GM18868 (cell line): Measurements from ENCODE around the gene GUCY2D.
"Not testable (repeated sequence)": the region's sequence is repeated elsewhere in the genome, so short reads cannot be mapped to it uniquely, and the experiment has no call there.

ENCODE experiments used
- ATAC-seq: cut with Tn5 transposase; IDR thresholded peaks from one replicate; pipeline ENCODE4 v1.9.1; 2021; ENCODE audit warnings: mild to moderate bottlenecking, moderate library complexity; ENCODE audit not compliant: unreplicated experiment

The GUCY2D gene

DNA sequence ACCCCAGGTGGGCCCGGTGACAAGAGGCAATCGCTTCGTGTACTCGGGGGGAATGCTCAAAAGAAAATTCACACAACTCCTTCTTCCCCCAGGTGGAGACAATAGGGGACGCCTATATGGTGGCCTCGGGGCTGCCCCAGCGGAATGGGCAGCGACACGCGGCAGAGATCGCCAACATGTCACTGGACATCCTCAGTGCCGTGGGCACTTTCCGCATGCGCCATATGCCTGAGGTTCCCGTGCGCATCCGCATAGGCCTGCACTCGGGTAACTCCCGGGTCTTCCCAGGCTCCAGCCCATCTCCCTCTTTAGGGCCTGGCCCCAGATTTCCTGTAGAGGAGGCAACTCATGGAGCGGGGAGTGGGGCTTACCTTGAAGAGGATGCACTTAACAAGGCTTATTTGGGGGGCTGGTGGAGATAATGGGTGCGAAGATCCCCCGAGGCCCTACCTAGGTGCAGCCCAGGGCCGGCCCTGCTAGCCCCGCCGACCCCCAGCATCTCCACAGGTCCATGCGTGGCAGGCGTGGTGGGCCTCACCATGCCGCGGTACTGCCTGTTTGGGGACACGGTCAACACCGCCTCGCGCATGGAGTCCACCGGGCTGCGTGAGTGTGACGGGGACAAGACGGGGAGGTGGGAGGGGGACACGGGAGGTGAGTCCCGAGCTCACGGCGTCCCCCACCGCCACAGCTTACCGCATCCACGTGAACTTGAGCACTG lies 13.0 kb downstream of the GUCY2D start:
- no peak for ATAC-seq

DNA sequence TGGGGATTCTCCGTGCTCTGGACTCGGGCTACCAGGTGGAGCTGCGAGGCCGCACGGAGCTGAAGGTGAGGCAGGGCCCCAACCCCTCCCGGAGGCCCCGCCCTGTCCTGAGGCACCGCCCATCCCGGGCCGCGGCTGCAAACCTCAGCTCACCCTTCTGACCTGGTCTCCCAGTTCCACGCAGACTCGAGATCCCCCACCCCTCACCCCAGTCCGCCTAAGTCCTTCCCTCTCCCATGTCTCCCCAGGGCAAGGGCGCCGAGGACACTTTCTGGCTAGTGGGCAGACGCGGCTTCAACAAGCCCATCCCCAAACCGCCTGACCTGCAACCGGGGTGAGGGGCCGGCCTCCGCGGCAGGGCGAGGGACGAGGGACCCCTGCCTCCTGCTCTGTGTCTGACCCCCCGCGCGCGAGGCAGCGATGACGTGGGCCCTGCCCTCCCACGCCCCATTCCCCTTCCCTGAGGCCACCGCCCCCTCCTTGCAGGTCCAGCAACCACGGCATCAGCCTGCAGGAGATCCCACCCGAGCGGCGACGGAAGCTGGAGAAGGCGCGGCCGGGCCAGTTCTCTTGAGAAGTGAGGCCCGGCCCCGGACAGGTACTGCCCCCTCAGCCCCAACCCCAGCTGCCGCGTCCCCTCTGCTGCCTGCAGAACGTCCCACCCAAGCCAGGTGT lies 13.7 kb downstream of the GUCY2D start:
- no peak for ATAC-seq

DNA sequence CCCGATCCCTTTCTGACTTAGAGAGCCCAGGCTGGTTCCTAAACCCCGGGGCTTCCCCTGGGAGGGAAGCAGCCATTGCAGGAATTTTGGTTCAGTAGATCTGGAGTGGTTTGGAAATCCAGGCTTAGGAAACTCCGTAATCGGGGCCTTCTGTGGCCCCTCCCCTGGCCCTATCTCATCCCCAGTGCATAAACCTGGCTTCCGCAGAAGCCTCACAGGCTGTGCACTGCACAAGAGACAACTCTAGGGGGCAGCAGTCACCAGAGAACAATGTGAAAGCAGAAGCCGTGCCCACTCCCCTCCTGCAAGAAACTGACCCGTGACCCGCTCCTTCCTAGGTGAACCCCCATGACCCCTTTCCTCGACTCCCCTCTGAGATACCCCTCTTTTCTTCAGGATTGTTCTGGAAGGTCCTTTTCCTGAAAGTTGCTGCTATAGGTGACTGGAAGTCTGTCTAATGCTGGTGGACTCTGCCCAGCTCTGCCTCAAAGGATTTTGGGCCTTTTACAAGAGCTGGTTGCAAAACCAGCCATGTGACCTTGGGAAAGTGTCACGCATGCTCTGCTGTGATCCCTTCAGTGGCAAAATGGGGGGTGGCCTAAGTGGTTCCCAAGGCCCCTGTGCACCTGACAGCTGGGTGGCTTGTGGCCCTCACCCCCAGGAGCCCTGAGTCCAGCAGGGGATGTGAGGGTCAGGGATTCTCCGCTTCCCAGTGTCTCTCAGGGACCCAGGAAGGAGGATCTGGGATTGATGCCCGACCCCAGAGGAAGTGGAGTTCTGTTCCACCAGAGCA lies 14.4 kb downstream of the GUCY2D start:
- no peak for ATAC-seq

DNA sequence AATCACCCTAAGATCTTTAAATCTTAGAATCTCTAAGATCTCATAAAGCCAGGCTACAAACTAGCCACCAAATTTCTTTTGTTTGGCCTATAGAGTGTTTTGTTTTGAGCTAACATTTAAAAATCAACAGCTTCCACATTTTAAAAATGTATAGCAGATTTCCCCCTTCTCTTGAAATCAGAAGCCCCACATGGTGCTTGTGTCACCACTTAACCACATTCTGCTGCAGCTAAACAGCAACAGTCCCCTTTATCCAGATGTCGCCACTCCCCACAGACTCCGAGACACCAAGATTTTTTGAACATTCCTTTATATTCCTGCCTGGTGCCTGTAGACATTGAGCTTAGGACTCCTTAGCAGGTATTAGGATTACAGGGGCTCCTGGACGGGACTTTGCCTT lies 16.0 kb downstream of the GUCY2D start:
- no peak for ATAC-seq

DNA sequence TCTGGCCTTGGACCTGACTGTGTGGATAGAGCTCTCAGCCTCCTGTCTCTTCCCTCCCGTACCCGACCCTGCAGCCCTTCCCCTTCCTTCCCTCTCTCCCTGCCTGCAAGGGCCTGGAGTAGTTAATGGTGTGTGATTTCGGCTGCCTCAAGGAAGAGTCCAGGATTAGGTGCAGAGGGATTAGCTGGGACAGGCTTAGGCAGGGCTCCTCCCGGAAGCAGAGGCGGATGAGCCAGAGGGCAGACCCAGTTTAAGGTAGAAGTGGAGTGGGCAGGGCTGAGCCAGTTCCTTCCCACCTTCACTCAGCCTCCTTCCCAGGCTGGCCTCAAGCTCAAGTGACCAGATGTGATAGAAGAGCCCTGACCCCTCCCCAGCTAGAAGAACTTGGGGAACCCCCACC lies 16.8 kb downstream of the GUCY2D start:
- ATAC-seq: no peak

DNA sequence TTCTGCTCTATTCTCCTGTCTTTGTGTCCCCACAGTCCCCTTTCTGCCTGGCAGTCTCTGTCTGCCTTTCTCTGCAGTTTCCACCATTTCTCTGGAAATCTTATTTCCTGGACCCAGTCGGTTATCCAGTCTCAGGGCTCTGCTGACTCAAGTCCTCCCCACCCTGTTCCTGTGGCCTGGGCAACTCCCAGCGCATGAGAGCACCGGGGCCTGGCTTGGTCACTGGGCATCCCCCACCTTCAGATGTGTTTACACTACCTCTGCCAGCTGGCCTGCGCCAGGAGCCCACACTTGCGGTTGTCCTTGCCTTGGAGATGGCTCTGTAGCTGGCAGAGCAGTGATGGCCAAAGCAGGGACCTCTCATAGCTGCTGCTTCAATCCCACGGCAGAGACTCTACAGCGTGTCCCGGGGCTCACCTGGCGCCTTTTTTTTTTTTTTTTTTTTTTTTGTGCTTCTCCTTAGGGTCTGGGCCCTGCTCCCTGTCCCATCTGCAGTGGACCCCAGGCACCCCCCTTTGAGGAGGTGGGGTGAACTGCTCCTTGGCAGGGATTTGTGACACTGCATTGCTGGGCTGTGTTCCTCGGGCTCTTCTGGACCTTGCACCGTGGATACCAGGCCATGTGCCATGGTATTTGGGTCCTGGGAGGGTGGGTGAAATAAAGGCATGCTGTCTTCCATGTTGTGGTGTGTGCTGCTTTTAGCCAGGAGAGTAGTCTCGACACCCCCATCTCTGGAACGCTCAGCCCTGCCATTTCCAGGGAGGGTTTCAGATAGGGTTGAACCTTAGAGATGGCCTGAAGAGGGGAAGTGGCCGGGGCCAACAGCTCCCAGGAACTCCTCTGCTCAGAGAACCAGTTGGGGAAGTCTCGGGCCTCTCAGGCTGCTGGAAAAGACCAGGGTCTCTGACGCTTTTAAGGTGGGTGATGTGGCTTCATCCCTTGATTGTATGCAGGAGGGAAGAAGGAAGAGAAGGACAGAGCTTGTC lies 17.5 kb downstream of the GUCY2D start:
- ATAC-seq: no peak

DNA sequence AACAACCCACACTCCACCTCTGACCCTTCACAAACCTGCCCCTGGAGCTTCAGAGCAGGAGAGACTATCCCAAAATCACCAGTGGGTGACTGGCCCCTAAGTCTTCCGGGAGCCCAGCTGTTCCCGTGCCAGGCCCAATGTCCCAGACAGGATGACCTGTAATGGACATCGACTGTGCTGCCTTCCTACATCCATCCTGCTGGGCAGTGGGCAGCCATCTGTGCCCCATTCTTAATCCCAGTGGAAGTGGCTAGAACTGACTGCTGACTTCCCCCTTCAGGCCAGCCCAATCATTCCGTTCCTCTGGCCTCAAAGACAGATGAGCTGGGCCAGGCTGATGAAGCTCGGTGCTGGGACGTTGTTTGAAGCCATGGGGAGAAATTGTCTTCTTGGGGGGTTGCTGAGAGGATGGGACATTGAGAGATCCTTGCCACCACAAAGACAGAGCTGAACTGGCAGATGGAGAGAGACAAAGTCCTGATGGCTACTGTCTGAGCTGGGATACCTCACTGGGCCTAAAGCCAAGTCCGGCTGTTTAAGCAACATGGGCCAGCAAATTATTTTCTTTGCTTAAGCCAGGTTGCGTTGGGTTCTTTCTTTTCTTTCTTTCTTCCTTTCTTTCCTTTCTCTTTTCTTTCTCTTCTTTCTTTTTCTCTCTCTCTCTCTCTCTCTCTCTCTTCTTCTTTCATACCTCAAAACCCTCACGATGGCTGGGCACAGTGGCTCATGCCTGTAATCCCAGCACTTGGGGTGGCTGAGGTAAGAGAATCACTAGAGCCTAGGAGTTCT lies 18.6 kb downstream of the GUCY2D start:
- ATAC-seq: no peak

DNA sequence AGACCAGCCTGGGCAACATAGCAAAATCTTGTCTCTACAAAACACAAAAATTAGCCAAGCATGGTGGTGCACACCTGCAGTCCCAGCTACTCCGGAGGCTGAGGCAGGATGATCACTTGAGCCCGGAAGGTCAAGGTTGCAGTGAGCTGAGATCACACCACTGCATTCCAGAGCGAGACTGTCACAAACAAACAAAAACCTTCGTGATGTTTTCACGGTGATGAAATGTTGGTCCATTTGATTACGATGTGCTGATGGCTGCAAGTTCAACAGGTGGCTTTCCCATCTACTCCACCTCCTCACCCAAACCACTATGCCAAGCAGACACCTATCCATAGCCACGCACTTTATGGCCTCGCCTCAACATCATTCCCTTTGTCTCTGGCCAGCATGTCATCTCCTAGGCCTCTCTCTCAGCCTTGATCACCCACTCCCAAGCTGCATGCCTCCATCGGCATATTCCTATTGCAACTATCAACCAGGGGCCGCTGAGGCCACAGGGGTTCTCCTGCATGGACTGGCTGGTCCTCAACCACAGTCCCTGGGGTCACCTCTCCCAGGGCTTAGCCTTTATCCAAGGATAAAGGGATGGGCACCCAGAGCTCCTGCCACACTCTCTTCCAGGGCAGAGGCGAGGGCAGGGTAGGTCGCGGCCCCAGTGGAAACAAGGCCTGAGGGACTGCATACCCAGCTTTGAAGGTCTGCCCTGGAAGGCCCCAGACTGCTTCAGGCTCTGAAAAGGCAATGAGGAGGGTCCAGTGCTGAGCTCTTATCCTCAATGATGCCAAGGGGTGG lies 19.3 kb downstream of the GUCY2D start:
- ATAC-seq: no peak

DNA sequence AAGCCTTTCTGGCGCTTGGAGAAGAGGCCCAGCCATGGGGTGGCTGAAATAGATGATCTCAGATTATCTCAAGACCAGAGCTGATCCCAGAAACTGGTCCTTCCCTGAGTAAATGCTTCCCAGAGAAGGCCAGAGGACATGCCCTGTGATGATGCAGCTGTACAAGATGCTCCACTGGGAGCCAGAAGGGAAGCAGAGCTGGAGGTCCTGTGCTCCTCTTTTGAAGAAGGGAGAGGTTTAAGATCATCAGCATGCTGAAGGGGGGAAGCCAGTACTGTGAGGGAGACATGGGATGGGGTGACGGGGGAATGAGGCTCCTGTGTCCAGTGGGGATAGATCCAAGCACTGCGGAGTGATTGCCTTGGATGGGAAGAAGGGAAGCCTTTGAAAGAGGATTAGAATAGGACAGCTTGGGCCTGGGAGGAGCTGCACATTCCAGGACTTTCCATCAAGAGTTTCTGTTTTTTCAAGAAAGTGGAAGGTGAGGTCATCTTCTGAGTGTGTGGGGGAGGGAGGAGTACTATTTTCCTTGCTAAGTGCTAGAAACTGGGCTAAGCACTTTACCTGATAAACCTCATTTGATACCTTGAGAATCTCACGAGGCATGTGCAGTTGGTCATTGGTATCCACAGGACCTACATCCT lies 20.1 kb downstream of the GUCY2D start:
- no peak for ATAC-seq

DNA sequence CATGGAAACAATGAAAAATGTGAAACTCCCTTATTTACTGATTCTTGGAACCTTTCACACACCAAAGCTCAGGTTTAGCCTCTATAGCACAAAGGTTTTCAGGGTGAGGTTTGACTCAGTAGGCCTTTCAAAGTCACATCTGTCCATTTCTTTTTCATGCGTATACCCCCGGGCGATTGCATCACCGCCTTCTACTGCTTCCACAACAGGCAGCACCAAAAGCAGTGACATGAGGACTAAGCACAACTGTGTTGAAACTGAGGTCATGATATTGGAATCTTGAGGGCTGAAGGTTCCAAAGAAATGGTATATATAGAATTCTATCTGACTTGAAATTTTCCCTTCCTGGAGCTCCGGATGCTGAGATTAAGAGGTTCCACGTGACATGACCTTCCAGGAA lies 21.7 kb downstream of the GUCY2D start:
- not testable (repeated sequence) for ATAC-seq

DNA sequence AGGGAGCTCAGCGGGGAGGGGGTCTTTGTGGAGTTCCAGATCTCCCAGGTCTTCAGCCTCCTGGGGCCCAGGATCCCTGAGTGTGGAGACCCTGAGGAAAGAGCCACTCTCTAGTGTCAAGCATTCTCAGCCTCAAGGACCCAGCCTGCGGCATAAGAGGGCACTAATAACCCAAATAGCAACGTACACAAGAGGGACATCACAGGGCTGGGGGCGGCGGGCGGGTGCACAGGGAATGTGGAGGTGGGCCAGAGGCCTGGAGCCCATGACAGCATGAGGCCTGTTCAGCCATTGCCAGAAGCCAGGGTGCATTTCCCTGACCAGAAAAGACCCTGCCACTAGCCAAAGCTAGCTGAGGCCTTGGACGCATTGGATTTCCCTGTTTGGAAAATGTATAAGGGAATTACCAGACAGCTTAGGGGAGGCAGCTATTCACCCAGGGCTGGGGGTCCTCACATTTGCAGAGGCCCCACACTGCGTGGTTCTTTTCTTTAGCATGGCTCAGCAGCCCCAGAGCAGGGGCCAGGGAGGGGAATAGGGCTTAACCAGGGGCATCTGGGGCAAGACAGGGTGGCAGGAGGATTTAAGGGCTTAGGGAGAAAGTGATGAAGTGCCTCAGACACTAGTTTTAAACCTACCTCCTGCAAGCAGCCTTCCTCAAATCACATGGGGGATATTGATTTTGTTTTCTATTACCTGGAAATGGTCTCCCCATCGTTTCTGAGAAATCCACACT lies 22.9 kb downstream of the GUCY2D start:
- no peak for ATAC-seq

DNA sequence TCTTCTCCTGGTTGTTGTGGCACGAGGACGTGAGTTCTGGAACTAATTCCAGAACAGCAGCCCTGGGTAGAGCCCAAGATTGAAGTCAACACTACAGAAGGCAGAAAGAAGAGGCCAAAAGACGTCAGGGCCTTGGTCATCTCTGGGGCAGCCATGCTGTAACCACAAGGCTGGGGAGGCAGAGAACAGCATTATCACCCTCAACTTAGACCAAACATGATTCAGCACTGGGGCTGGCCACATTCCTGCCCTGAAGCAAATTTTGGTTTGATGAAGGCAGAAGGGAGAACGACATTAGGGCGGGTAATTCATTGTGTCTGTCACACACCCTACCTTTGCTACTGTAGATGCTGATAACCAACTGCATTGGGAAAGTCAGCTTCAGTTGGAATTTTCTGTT lies 26.7 kb downstream of the GUCY2D start:
- no peak for ATAC-seq

DNA sequence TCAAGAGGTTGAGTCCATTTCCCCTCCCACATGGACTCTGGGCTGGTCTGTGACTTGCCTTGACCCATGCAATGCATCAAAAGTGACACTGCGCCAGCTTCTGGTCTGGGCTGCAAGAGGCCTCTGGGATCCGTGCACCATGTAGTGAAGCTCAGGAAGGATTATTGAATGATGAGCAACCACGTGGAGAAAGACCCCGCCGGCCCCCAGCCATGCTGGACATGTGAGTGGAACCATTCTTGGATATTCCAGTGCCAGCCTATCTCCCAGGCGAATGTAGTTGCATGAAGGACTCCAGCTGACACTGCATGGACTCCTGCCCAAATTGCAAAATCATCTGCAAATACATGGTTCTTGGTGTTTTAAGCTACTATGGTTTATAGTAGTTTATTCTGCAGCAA lies 28.8 kb downstream of the GUCY2D start:
- ATAC-seq: no peak

DNA sequence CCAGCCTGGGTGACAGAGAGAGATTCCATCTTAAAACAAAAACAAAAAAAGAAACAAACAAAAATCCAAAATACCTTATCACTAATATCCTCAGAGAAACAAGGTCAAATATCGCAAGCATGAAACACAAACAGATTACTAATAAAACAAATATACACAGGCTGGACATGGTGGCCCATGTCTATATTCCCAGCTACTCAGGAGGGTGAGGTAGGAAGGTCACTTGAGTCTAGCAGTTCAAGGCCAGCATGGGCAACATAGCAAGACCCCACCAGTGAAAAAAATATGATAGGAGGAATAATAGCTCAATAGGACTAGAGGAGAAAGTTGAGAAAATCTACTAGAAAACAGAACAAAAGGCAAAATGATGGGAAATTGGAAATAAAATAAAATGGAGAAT lies 29.5 kb downstream of the GUCY2D start:
- ATAC-seq: no peak

DNA sequence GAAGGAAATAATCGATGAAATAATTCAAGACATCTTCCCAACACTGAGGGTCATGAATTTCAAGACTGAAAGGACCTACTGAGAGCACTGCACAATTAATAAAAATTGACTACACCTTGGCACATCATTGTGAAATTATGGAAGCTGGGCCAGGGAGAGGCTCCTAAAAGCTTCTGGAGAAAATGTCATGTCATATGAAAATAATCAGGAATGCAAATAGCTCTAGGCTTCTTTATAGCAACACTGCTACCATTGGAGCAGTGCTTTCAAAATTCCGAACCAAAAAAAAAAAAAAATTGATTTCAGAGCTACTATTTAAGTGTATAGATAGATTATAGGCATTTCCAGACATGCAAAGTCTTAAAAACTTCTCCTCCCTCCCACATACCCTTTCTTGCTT lies 30.0 kb downstream of the GUCY2D start:
- no peak for ATAC-seq

DNA sequence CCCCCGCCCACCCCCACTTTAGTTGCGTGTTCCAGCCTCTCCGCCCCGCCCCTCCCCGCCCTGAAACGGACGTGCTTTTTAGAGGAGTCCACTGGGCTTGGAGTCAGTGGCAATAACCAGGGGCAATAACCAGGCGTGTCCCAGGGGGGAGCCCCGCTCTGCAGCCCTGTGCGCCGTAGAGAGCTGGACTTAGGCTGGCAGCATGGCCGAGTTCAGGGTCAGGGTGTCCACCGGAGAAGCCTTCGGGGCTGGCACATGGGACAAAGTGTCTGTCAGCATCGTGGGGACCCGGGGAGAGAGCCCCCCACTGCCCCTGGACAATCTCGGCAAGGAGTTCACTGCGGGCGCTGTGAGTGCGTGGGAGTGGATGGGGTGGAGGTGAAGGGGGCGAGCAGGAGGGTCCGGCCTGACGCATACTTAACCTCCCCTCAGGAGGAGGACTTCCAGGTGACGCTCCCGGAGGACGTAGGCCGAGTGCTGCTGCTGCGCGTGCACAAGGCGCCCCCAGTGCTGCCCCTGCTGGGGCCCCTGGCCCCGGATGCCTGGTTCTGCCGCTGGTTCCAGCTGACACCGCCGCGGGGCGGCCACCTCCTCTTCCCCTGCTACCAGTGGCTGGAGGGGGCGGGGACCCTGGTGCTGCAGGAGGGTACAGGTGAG lies 36.7 kb downstream of the GUCY2D start, which contains the start of gene ALOX15B:
ALOX15B (plus strand) TSS at position 106 of the 657 bp plus-strand sequence; CDS start at position 203, 97 bp downstream.
- ATAC-seq: no peak

DNA sequence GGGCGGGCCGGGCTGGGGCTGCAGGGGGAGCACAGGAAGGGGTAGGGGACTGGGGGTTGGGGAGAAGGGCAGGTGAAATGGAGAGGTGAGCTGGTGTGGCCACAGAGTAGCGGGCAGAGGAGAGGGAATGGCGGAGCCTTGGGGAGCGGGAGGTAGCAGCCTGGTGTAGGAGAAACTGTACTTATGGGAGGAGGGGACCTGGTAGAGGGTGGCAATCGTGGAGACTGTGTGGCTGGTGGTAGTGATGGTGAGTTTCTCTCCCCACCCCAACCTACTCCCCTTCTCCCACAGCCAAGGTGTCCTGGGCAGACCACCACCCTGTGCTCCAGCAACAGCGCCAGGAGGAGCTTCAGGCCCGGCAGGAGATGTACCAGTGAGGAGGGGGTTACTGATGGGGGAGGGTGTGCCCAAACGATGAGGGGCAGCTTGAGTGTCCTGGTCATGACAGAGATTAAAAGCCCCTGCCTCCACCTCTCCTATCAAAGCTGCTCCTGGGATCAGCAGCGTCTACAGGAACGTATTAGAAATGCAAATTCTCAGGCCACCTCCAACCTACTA lies 37.3 kb downstream of the GUCY2D start:
- no peak for ATAC-seq
